ENCODE measurements around the gene MINK1. TPM values are rescaled to one million over a fixed set of nuclear protein-coding genes. Genes with fewer than 3 reads are reported as not detected.
A peak's percentile ranks its signal among the peaks of the same experiment; 100 is the strongest.

MINK1 gene
- total and polyA plus RNA-seq, 2 of the 13 experiments (the other 11 are each of a cell fraction or from before 2014, with no cell fraction given), result 17.2 to 63.9 TPM

DNA sequence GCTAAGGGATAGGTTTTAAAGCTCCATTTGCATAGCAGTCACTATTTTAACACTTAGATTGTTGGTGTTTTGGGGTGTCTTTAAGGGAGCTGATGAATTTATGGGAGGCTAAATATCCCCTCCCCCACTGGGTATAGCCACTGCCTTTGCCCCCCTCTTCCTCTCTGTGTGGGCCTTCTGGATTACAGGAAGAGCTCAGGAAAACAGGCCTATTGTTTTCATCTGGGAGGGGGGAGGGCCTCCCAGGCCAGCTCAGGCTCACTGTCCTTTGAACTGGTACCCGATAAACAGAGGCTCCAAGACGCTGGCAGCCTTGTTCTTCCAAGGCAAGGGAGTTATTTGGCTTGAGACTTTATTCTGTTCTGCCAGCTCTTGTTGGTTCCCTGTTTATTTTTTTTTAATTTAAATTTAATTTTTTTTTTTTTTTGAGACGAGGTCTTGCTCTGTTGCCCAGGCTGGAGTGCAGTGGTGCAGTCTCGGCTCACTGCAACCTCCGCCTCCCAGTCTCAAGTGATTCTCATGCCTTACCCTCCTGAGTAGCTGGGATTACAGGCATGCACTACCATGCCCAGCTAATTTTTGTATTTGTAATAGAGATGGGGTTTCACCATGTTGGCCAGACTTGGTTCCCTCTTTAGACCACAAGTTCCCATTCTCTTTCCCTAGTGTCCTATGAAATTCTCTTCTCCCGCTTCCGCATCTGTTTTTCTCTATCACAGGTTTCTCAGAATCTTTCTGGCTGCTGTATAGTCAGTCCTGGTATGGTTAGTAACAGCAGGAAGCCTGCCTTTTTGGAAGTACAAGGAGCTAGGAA is 25.1 kb downstream of the MINK1 start (continued):
- TF ChIP-seq, protein P1, sequence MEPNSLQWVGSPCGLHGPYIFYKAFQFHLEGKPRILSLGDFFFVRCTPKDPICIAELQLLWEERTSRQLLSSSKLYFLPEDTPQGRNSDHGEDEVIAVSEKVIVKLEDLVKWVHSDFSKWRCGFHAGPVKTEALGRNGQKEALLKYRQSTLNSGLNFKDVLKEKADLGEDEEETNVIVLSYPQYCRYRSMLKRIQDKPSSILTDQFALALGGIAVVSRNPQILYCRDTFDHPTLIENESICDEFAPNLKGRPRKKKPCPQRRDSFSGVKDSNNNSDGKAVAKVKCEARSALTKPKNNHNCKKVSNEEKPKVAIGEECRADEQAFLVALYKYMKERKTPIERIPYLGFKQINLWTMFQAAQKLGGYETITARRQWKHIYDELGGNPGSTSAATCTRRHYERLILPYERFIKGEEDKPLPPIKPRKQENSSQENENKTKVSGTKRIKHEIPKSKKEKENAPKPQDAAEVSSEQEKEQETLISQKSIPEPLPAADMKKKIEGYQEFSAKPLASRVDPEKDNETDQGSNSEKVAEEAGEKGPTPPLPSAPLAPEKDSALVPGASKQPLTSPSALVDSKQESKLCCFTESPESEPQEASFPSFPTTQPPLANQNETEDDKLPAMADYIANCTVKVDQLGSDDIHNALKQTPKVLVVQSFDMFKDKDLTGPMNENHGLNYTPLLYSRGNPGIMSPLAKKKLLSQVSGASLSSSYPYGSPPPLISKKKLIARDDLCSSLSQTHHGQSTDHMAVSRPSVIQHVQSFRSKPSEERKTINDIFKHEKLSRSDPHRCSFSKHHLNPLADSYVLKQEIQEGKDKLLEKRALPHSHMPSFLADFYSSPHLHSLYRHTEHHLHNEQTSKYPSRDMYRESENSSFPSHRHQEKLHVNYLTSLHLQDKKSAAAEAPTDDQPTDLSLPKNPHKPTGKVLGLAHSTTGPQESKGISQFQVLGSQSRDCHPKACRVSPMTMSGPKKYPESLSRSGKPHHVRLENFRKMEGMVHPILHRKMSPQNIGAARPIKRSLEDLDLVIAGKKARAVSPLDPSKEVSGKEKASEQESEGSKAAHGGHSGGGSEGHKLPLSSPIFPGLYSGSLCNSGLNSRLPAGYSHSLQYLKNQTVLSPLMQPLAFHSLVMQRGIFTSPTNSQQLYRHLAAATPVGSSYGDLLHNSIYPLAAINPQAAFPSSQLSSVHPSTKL (CRISPR knock-in tag; IDR thresholded peaks at IDR 0.05), result peak; percentile 83
- TF ChIP-seq, protein P2, sequence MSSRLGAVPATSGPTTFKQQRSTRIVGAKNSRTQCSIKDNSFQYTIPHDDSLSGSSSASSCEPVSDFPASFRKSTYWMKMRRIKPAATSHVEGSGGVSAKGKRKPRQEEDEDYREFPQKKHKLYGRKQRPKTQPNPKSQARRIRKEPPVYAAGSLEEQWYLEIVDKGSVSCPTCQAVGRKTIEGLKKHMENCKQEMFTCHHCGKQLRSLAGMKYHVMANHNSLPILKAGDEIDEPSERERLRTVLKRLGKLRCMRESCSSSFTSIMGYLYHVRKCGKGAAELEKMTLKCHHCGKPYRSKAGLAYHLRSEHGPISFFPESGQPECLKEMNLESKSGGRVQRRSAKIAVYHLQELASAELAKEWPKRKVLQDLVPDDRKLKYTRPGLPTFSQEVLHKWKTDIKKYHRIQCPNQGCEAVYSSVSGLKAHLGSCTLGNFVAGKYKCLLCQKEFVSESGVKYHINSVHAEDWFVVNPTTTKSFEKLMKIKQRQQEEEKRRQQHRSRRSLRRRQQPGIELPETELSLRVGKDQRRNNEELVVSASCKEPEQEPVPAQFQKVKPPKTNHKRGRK (CRISPR knock-in tag; IDR thresholded peaks at IDR 0.05), result no peak
- TF ChIP-seq, protein P3, sequence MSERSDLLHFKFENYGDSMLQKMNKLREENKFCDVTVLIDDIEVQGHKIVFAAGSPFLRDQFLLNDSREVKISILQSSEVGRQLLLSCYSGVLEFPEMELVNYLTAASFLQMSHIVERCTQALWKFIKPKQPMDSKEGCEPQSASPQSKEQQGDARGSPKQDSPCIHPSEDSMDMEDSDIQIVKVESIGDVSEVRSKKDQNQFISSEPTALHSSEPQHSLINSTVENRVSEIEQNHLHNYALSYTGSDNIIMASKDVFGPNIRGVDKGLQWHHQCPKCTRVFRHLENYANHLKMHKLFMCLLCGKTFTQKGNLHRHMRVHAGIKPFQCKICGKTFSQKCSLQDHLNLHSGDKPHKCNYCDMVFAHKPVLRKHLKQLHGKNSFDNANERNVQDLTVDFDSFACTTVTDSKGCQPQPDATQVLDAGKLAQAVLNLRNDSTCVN (CRISPR knock-in tag; IDR thresholded peaks at IDR 0.05; ENCODE audit: borderline replicate concordance), result no peak
- TF ChIP-seq ZIK1 (CRISPR knock-in tag; IDR thresholded peaks at IDR 0.05; ENCODE audit: borderline replicate concordance, low read depth), result no peak
- TF ChIP-seq HOXA9 (CRISPR knock-in tag; IDR thresholded peaks at IDR 0.05; ENCODE audit: borderline replicate concordance), result no peak
- no peak for TF ChIP-seq TOE1 (CRISPR knock-in tag; IDR thresholded peaks at IDR 0.05)
- TF ChIP-seq ZNF616 (CRISPR knock-in tag; IDR thresholded peaks at IDR 0.05; ENCODE audit: low read depth), result no peak
- no peak for TF ChIP-seq ZFP37 (CRISPR knock-in tag; IDR thresholded peaks at IDR 0.05; ENCODE audit: borderline replicate concordance)
- no peak for TF ChIP-seq GFI1 (CRISPR knock-in tag; IDR thresholded peaks at IDR 0.05; ENCODE audit: borderline replicate concordance)
- peak; percentile 85 for TF ChIP-seq PHF21A (CRISPR knock-in tag; IDR thresholded peaks at IDR 0.05)
- TF ChIP-seq EHMT2 (IDR thresholded peaks at IDR 0.05; ENCODE audit: borderline replicate concordance, low read depth, low read length), result no peak
- TF ChIP-seq, protein P4, sequence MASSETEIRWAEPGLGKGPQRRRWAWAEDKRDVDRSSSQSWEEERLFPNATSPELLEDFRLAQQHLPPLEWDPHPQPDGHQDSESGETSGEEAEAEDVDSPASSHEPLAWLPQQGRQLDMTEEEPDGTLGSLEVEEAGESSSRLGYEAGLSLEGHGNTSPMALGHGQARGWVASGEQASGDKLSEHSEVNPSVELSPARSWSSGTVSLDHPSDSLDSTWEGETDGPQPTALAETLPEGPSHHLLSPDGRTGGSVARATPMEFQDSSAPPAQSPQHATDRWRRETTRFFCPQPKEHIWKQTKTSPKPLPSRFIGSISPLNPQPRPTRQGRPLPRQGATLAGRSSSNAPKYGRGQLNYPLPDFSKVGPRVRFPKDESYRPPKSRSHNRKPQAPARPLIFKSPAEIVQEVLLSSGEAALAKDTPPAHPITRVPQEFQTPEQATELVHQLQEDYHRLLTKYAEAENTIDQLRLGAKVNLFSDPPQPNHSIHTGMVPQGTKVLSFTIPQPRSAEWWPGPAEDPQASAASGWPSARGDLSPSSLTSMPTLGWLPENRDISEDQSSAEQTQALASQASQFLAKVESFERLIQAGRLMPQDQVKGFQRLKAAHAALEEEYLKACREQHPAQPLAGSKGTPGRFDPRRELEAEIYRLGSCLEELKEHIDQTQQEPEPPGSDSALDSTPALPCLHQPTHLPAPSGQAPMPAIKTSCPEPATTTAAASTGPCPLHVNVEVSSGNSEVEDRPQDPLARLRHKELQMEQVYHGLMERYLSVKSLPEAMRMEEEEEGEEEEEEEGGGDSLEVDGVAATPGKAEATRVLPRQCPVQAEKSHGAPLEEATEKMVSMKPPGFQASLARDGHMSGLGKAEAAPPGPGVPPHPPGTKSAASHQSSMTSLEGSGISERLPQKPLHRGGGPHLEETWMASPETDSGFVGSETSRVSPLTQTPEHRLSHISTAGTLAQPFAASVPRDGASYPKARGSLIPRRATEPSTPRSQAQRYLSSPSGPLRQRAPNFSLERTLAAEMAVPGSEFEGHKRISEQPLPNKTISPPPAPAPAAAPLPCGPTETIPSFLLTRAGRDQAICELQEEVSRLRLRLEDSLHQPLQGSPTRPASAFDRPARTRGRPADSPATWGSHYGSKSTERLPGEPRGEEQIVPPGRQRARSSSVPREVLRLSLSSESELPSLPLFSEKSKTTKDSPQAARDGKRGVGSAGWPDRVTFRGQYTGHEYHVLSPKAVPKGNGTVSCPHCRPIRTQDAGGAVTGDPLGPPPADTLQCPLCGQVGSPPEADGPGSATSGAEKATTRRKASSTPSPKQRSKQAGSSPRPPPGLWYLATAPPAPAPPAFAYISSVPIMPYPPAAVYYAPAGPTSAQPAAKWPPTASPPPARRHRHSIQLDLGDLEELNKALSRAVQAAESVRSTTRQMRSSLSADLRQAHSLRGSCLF (CRISPR knock-in tag; IDR thresholded peaks at IDR 0.05; ENCODE audit: borderline replicate concordance), result no peak
- TF ChIP-seq HOXA3 (CRISPR knock-in tag; IDR thresholded peaks at IDR 0.05), result no peak
- no peak for TF ChIP-seq MXI1 (IDR thresholded peaks at IDR 0.05; ENCODE audit: borderline replicate concordance, low read depth, low read length)
- peak; percentile 62; the same call in 1 of the 2 replicates for TF ChIP-seq HNF4G (IDR thresholded peaks at IDR 0.05; ENCODE audit: borderline replicate concordance, low read depth, low read length)
- no peak; the same call in 1 of the 2 replicates for TF ChIP-seq HNF4G (CRISPR knock-in tag; IDR thresholded peaks at IDR 0.05; ENCODE audit: borderline replicate concordance, low read depth)
- no peak for TF ChIP-seq CHD2 (IDR thresholded peaks at IDR 0.05; ENCODE audit: low read depth, low read length)
